ENCODE data around the gene XRCC2. TPM values are rescaled to one million over a fixed set of nuclear protein-coding genes. Genes with fewer than 3 reads are reported as not detected.

Gene XRCC2
- total and polyA plus RNA-seq, 2 donors (not counting 1 experiment from before 2014, with no cell fraction given) = 0.66 to 1.5 TPM

- Histone ChIP-seq H3K4me2 (replicated peaks; ENCODE audit: low read depth, low read length, poor library complexity, severe bottlenecking) (no peak overlapping the region), H3K27ac (ENCODE audit: low read length in 2 of 2) (no peak overlapping the region), H3K79me2 (ENCODE audit: control insufficient read depth, insufficient read depth, low read length) (no peaks in the 10 kb centered on the region), H3K4me3 (ENCODE audit: control extremely low read depth in 1 of 5, extremely low read depth in 1 of 5, insufficient read depth in 1 of 5, low read depth in 2 of 5, low read length in 4 of 5) (no peak overlapping the region), H3K36me3 (replicated peaks in 1 of 2; ENCODE audit: control extremely low read depth in 1 of 2, control insufficient read depth in 1 of 2, extremely low read depth in 1 of 2, insufficient read depth in 2 of 2, low read length in 1 of 2) (no peaks in the 10 kb centered on the region), H3K9me3 (ENCODE audit: control extremely low read depth in 1 of 3, control insufficient read depth in 2 of 3, insufficient read depth in 1 of 3, low read length in 2 of 3) (no peaks in the 10 kb centered on the region), H3K9ac (ENCODE audit: low read length) (no peak overlapping the region), H4K20me1 (ENCODE audit: control insufficient read depth, insufficient read depth, low read length, poor library complexity, severe bottlenecking) (no peaks in the 10 kb centered on the region), H3K27me3 (replicated peaks in 1 of 4; ENCODE audit: control extremely low read depth in 1 of 4, control insufficient read depth in 3 of 4, insufficient read depth in 4 of 4, low read length in 3 of 4) (no peaks in the 10 kb centered on the region), H3K4me1 (ENCODE audit: control insufficient read depth in 2 of 2, insufficient read depth in 2 of 2, low read length in 2 of 2) (no peaks in the 10 kb centered on the region), H2AFZ (ENCODE audit: insufficient read depth, low read depth, low read length, poor library complexity, severe bottlenecking) (no peak overlapping the region)
- Mint-ChIP-seq H3K9me3 (ENCODE audit: insufficient read depth) (no peaks in the 10 kb centered on the region), H3K27me3 (no peaks in the 10 kb centered on the region), H3K4me1 (no peaks in the 10 kb centered on the region), H3K27ac (no peak overlapping the region), H3K4me3 (no peak overlapping the region)
- POLR2A ChIA-PET = no interaction called here
- CTCF ChIA-PET = no interaction called here
- DNase-seq = no peak
- TF ChIP-seq EZH2 (IDR thresholded peaks at IDR 0.05; ENCODE audit: borderline replicate concordance, insufficient read depth, low read depth, low read length, poor library complexity, severe bottlenecking) (no peak), CTCF (IDR thresholded peaks at IDR 0.05) (no peak)
- WGBS (ENCODE audit: insufficient coverage) = 100% methylated on average over 1 of the region's 1 CpG
- intact Hi-C loops (cut with micrococcal nuclease) = no loop called here
- ATAC-seq (ENCODE audit: low read depth) = no peak
Observed at GRCh38 chr7:152668975-152669374, 7.0 kb downstream of the XRCC2 start.

GRCh38 chr7:152667958-152668357 is 8.0 kb downstream of the XRCC2 start:
- H3K9ac ChIP-seq (ENCODE audit: low read length) = no peak overlapping the region
- 90% methylated on average over 2 of the region's 5 CpGs for WGBS (ENCODE audit: insufficient coverage)
- H2AFZ ChIP-seq (ENCODE audit: insufficient read depth, low read depth, low read length, poor library complexity, severe bottlenecking) = no peak overlapping the region

More at GRCh38 chr7:152667958-152668357, 8.0 kb downstream of the XRCC2 start:
- DNase-seq = no peak
- Histone ChIP-seq H4K20me1 (ENCODE audit: control insufficient read depth, insufficient read depth, low read length, poor library complexity, severe bottlenecking) (no peaks in the 10 kb centered on the region), H3K36me3 (replicated peaks in 1 of 2; ENCODE audit: control extremely low read depth in 1 of 2, control insufficient read depth in 1 of 2, extremely low read depth in 1 of 2, insufficient read depth in 2 of 2, low read length in 1 of 2) (no peaks in the 10 kb centered on the region), H3K79me2 (ENCODE audit: control insufficient read depth, insufficient read depth, low read length) (no peaks in the 10 kb centered on the region), H3K9me3 (ENCODE audit: control extremely low read depth in 1 of 3, control insufficient read depth in 2 of 3, insufficient read depth in 1 of 3, low read length in 2 of 3) (no peaks in the 10 kb centered on the region), H3K27me3 (replicated peaks in 1 of 4; ENCODE audit: control extremely low read depth in 1 of 4, control insufficient read depth in 3 of 4, insufficient read depth in 4 of 4, low read length in 3 of 4) (no peaks in the 10 kb centered on the region), H3K4me3 (ENCODE audit: control extremely low read depth in 1 of 5, extremely low read depth in 1 of 5, insufficient read depth in 1 of 5, low read depth in 2 of 5, low read length in 4 of 5) (no peak overlapping the region), H3K27ac (ENCODE audit: low read length in 2 of 2) (no peak overlapping the region), H3K4me1 (ENCODE audit: control insufficient read depth in 2 of 2, insufficient read depth in 2 of 2, low read length in 2 of 2) (no peaks in the 10 kb centered on the region), H3K4me2 (replicated peaks; ENCODE audit: low read depth, low read length, poor library complexity, severe bottlenecking) (no peak overlapping the region)
- ATAC-seq (ENCODE audit: low read depth) = no peak
- Mint-ChIP-seq H3K9me3 (ENCODE audit: insufficient read depth) (no peaks in the 10 kb centered on the region), H3K27ac (no peak overlapping the region), H3K4me3 (no peak overlapping the region), H3K27me3 (no peaks in the 10 kb centered on the region), H3K4me1 (no peaks in the 10 kb centered on the region)
- POLR2A ChIA-PET = no interaction called here
- CTCF ChIA-PET = no interaction called here
- intact Hi-C loops (cut with micrococcal nuclease) = no loop called here
- TF ChIP-seq EZH2 (IDR thresholded peaks at IDR 0.05; ENCODE audit: borderline replicate concordance, insufficient read depth, low read depth, low read length, poor library complexity, severe bottlenecking) (no peak), CTCF (IDR thresholded peaks at IDR 0.05) (no peak)

Data from B cell (primary cell).